RPMI7951 (cell line): ENCODE data around the gene UBD. TPM values are rescaled to one million over a fixed set of nuclear protein-coding genes. Genes with fewer than 3 reads are reported as not detected.

Experiments used
- DNase-seq: peaks from one replicate; pipeline ENCODE4 v3.0.0-alpha.2; 2012; ENCODE audit warnings: low read depth
- total RNA-seq: library from RNA; depleted of rRNA; stranded (reverse); fragments of >200 nt; shearing (Covaris generic); gene quantifications from 2 replicates; pipeline ENCODE4 v1.2.3, GENCODE V29; 2014

UBD gene
- total RNA-seq, 1 experiment from 2014 or later = not detected

DNA sequence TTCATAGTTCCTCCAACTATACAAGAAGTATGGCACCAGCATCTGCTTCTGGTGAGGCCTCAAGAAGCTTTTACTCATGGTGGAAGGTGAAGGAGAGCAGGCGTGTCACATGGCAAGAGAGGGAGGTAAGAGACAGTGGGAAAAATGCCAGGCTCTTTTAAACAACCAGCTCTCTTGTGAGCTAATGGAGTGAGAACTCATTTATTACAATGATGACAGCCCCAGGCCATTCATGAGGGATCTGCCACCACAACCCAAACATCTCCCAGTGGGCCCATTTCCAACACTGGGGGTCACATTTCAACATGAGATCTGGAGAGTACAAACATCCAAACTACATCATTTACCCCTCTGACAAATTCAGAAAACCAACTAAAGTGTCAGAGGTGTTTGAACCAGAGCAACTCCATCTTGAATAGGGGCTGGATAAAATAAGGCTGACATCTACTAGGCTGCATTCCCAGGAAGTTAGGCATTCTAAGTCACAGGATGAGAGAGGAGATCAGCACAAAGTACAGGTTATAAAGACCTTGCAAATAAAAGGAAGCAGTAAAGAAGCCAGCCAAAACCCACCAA, 2.2 kb upstream of the UBD start:
- peak; percentile 14 for DNase-seq

GRCh38 chr6:29561091-29561490, 1.6 kb upstream of the UBD start:
- DNase-seq = no peak

- DNase-seq = no peak
These were observed 973 bp downstream of the UBD start for GRCh38 chr6:29558439-29559079.

DNA sequence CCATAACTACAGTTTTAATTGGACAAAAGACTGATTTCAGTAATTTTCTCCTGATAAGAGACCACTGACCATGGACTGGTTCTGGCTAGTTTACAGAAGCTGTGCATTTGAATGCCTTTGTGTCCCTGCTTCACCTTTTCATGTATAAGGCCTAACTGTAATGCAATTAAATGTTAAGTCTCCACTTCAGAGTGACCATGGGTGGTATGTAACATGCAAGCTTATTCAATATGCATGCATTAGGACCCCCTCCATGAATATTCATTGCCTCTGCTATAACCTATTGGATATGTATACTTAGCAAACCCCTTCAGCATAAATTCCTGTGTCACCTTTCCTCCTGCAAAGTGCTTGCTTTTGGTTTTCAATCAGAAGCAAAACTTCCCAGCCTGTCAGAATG, 2.2 kb downstream of the UBD start:
- DNase-seq = no peak

DNA sequence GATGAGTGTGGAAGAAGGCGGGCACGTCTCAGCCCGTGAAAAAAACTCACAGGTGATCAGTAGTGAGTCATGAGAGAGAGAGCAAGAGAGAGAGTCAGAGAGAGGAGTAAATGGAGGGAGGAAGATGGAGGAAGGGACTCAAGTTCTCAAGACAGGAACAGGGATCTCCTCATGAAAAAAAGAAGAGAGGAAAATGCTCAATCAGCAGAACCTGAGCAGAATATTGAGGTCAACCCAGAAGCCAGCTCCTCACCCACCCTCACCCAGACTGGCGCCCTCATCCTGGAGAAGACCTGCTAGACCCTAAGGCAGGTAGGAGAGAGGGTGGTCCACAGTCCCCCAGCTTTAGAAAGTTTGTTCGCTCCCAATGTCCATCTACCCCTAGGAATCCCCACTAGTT, 4.8 kb downstream of the UBD start:
- no peak for DNase-seq

DNA sequence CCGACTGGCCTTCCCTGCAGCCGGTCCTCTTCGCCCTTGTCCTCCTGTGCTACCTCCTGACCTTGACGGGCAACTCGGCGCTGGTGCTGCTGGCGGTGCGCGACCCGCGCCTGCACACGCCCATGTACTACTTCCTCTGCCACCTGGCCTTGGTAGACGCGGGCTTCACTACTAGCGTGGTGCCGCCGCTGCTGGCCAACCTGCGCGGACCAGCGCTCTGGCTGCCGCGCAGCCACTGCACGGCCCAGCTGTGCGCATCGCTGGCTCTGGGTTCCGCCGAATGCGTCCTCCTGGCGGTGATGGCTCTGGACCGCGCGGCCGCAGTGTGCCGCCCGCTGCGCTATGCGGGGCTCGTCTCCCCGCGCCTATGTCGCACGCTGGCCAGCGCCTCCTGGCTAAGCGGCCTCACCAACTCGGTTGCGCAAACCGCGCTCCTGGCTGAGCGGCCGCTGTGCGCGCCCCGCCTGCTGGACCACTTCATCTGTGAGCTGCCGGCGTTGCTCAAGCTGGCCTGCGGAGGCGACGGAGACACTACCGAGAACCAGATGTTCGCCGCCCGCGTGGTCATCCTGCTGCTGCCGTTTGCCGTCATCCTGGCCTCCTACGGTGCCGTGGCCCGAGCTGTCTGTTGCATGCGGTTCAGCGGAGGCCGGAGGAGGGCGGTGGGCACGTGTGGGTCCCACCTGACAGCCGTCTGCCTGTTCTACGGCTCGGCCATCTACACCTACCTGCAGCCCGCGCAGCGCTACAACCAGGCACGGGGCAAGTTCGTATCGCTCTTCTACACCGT, 6.1 kb downstream of the UBD start:
- no peak for DNase-seq

- peak; percentile 47 for DNase-seq
These were observed 7.0 kb downstream of the UBD start for GRCh38 chr6:29552512-29553051.

DNA sequence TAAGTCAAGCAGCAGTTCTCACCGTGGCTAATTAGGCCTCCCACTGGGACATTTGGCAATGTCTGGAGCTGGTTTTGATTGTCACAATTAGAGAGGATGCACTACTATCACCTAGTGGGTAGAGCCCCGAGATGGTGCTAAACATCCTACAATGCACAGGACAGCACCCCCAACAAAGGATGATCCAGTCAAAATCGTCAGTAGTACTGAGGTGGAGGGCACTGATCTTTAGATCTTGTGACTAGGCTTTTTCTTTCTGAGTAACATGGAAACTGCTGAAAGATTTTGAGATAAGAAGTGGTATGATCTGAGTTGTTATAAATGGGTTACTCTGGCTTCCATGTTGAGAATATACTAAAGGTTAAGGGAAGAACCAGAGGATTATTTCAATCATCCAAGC, 12.0 kb downstream of the UBD start:
- DNase-seq = no peak

DNA sequence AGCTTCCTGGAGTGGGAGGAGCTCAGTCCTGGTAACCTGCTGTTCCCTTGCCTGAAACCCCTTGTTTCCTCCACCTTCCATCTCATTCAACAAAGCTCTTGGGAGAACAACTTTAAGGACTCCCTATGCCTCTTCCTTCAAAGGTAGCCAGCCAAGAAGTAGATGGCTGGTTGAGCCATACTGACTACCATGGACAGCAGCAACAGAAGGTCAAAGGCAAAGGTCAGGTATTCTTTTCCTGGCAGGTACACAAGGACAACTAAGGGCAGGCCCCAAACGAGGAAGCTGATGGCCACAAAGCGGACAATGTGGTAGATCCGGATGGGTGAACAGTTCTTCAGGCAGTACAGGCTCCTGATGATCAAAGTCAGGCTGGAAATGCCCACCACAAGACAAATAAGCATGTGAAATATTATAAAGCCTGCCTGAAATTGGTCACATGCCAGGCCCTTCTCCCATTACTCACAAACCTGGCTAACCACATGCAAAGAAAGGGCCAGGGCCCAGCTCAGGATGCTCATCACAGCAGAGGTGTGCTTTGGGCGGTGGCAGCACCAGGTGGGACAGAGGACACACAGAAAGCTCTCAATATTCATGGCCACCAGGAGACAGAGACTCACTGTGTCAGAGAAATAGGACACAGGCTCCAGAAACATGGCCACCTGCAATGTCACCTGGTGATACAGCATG, 21.7 kb downstream of the UBD start:
- DNase-seq = no peak

DNA sequence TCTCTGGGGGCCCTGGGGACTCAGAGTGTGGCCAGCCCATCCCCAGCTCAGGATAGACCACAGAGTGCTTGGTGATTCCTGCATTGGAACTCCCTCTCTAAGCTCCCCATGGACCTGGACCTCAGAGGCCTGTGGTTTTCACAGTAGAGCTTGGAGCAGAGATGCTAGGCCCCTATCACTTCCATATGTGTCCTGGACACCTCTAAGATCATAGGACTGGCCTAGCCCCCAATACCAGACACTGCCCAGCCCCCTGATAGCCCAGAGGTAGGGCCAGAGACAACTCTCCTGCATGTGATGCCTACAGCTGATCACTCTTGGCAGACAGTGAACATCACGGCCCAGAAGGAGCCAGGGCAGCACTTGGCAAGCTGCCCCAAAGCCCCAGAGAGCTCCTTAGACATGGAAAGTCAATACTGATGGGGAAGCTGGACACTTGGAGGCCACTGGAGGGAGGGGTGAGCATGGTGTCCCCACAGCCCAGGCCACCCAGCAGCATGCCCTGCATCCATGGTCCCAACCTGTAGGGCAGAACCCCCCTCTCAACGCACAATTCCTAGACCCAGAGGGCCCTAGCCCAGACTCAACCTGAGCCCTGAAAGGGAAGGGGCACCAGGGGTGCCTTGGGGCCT, 27.1 kb downstream of the UBD start:
- DNase-seq = no peak

DNA sequence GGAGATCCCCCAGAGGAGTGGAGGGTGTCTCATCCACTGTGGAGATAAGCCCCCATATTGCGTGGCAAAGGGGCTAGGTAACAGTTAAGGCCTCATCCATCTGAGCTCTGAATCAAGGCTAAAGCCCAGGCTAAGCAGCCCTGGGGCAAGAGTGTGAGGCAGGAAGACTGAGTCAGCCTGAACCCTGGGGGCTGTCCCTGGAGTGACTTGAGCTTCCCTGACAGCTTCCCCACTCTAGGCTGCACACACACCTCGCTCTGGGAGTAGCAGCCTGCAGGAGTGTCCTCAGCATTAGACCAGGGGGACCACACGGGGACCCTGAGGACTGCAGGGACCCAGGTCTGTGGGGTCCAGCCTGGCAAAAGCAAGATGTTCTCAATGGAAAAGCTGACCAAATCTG, 27.9 kb downstream of the UBD start:
- no peak for DNase-seq

DNA sequence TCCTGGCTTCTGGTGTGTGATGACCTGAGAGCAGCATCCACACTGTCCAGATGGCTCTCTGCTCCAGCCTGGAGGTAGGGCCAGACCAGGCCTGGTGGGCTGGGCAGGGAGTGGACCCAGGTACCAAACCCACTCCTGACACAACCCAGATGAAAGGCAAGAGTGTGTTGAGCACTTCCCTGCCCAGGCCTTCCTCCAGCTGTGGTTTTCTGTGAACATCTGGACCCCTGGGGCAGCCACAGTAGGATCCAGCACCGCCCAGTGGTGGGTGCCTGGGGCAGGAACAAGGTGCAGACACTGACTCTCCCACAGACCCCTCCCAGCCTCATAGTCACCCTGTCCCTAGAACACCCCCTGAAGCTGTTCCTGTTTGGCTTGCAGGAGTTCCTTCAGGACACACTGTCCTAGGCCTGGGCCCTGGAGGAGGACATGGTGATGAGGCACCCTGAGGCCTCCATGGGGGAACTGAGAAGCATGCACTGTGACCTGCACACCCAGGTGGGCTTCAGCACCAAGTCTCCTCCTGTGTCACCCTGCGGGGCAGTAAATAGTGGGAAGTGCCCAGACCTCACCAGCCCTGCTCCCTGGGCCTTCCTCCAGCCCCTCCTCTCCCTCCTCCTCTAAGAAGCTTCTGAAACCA, 28.7 kb downstream of the UBD start:
- DNase-seq = no peak

DNA sequence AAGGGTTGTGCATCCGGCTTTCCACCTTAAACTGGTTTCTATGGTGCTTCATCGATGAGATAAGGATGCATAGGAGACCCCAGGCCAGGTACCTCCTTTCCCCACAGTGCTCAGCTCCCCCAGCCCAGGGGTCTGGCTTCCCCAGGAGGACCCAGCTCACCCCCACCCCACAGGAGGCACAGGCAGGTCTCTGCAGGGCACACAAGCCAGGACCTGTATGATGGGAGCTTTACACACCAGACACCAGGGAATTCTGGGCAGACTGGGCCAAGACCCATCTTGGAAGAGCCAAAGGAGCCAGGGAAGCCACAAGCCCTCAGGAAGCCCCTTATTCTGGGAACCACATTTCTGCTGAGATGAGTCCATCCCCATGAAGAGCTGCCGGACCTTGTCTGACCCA, 29.6 kb downstream of the UBD start:
- DNase-seq = no peak

DNA sequence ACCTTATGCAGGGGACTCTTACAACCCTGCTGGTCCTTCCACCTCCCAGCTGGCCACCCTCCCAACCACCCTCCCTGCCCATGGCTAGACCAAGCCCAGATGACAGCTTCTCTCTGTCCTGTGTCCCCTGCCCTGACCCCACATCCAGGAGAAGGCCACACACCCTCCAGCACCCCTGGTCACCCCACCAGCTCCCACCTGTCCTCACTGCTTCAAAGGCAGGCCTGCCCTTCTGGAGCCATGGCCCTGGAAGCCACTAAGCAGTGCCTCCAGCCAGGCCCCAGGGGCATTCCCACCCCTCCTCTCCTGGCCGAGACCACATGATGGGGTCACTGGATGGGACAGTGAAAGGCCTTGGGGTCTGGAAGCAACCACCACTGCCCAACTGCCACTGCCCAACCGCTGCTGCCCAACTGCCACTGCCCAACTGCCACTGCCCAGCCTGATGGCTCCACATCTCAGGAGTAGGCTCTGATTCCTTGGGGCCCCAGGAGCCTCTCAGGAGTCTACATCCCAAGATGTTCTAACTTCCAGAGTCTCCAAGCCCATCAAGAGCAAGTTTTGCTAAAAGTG, 30.5 kb downstream of the UBD start:
- DNase-seq = no peak

GRCh38 chr6:29528300-29528931, 31.1 kb downstream of the UBD start:
- DNase-seq = no peak

GRCh38 chr6:29527564-29527963, 32.0 kb downstream of the UBD start:
- DNase-seq = no peak

GRCh38 chr6:29527126-29527525, 32.4 kb downstream of the UBD start:
- no peak for DNase-seq

- DNase-seq = no peak
These were observed 34.3 kb downstream of the UBD start for GRCh38 chr6:29525311-29525639.

DNA sequence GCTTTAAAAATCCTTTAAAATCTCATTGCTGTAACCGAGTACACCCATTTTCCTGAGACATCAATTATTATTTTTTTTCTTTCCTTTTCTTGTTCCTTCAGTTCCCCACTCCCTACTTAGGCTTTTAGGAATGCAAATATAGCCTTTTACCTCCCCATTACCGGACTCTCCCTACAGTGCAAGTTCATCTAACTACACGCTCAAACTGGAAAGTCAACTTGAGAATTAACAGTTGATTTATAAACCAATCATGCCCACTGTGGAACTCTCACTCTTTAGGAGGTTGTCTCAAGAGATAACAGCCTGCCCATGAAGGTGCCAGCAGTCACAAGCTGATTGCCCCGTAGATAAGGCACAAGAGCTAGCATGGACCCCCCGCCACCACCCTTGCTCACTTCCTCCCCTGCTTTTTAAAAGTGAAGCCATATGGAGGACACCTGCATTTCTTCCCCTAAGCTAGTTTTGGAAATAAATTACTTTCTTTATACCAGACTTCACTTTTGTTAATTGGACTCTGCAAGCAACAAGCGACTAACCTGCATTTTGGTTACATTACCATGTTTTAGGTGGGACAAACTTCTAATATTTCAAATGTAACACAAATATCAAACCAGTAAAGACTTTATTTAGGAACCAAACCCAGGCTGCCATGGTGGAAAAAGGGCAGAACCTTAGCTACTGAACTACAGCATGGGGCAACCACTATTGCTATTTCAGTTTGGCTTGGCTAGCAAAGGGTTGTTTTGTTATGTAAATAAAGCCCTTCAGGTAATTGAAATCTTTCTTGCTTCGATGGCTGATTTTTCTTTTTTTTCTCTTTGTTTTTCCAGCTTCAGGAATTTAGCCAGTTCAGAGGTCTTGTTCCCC, 34.9 kb downstream of the UBD start:
- no peak for DNase-seq

- DNase-seq = no peak
These were observed 35.5 kb downstream of the UBD start for GRCh38 chr6:29524044-29524443.
